ENCODE measurements around the gene SCYL3. TPM values are rescaled to one million over a fixed set of nuclear protein-coding genes. Genes with fewer than 3 reads are reported as not detected.

The SCYL3 gene
- total RNA-seq, 2 experiments from 2014 or later, result 11.0 to 12.0 TPM

GRCh38 chr1:169844941-169845608 lies 48.6 kb downstream of the SCYL3 start:
- CTCF ChIA-PET, result interaction anchor here (0.7 kb wide), 1 partner anchor 126 kb away, joined by 3 read pairs; no protein-coding TSS in a partner anchor
- POLR2A ChIA-PET, result no interaction called here
- ATAC-seq (no peak), DNase-seq (no peak)
- Mint-ChIP-seq H3K4me1 (peaks cover 2% of the 10 kb centered on the region), H3K9me3 (ENCODE audit: low read depth) (peaks cover 15% of the 10 kb centered on the region), H3K27me3 (no peaks in the 10 kb centered on the region), H3K36me3 (ENCODE audit: low read depth) (peaks cover 83% of the 10 kb centered on the region), H3K4me3 (no peak overlapping the region), H3K27ac (no peak overlapping the region)
- intact Hi-C loops (cut with DNase I, micrococcal nuclease), result no loop called here

GRCh38 chr1:169838942-169839341 lies 54.8 kb downstream of the SCYL3 start:
- no peak overlapping the region for H3K4me3 Mint-ChIP-seq
- DNase-seq (no peak), ATAC-seq (no peak)
- CTCF ChIA-PET, result no interaction called here
- POLR2A ChIA-PET, result no interaction called here
- H3K9me3 Mint-ChIP-seq (ENCODE audit: low read depth), result peaks cover 21% of the 10 kb centered on the region
- intact Hi-C loops (cut with DNase I, micrococcal nuclease), result no loop called here
- H3K27me3 Mint-ChIP-seq, result no peaks in the 10 kb centered on the region
- no peaks in the 10 kb centered on the region for H3K4me1 Mint-ChIP-seq
- H3K36me3 Mint-ChIP-seq (ENCODE audit: low read depth), result peaks cover 67% of the 10 kb centered on the region
- H3K27ac Mint-ChIP-seq, result no peak overlapping the region

- Mint-ChIP-seq H3K27ac (no peak overlapping the region), H3K27me3 (no peaks in the 10 kb centered on the region), H3K4me3 (no peak overlapping the region), H3K4me1 (no peaks in the 10 kb centered on the region), H3K36me3 (ENCODE audit: low read depth) (peaks cover 59% of the 10 kb centered on the region), H3K9me3 (ENCODE audit: low read depth) (peaks cover 19% of the 10 kb centered on the region)
- CTCF ChIA-PET, result interaction anchor here (1.0 kb wide), 1 partner anchor 50 kb away, joined by 4 read pairs; no protein-coding TSS in a partner anchor
- intact Hi-C loops (cut with DNase I, micrococcal nuclease), result no loop called here
- POLR2A ChIA-PET, result interaction anchor here (0.6 kb wide), 1 partner anchor 285 kb away, joined by 3 read pairs; no protein-coding TSS in a partner anchor
- ATAC-seq, result no peak
- DNase-seq, result no peak
Observed at GRCh38 chr1:169836198-169836597, 57.5 kb downstream of the SCYL3 start.

GRCh38 chr1:169835647-169836046 lies 58.0 kb downstream of the SCYL3 start:
- Mint-ChIP-seq H3K27ac (no peak overlapping the region), H3K36me3 (ENCODE audit: low read depth) (peaks cover 57% of the 10 kb centered on the region), H3K27me3 (no peaks in the 10 kb centered on the region), H3K9me3 (ENCODE audit: low read depth) (peaks cover 14% of the 10 kb centered on the region), H3K4me3 (no peak overlapping the region), H3K4me1 (no peaks in the 10 kb centered on the region)
- POLR2A ChIA-PET, result interaction anchor here (0.6 kb wide), 2 partner anchors 285 to 328 kb away, joined by 3 to 5 read pairs; no protein-coding TSS in a partner anchor
- intact Hi-C loops (cut with DNase I, micrococcal nuclease), result no loop called here
- CTCF ChIA-PET, result no interaction called here
- no peak for ATAC-seq
- DNase-seq, result no peak

- intact Hi-C loops (cut with DNase I, micrococcal nuclease), result no loop called here
- ChIA-PET POLR2A (no interaction called here), CTCF (no interaction called here)
- Mint-ChIP-seq H3K36me3 (ENCODE audit: low read depth) (peaks cover 52% of the 10 kb centered on the region), H3K9me3 (ENCODE audit: low read depth) (peaks cover 9% of the 10 kb centered on the region), H3K4me3 (no peak overlapping the region), H3K4me1 (no peaks in the 10 kb centered on the region), H3K27ac (no peak overlapping the region), H3K27me3 (no peaks in the 10 kb centered on the region)
- ATAC-seq (no peak), DNase-seq (no peak)
Observed at GRCh38 chr1:169834869-169835268, 58.8 kb downstream of the SCYL3 start.

- ChIA-PET CTCF (no interaction called here), POLR2A (no interaction called here)
- H3K27ac Mint-ChIP-seq, result no peak overlapping the region
- ATAC-seq (no peak), DNase-seq (no peak)
- H3K4me3 Mint-ChIP-seq, result no peak overlapping the region
- no peaks in the 10 kb centered on the region for H3K27me3 Mint-ChIP-seq
- H3K4me1 Mint-ChIP-seq, result no peaks in the 10 kb centered on the region
- no peaks in the 10 kb centered on the region for H3K9me3 Mint-ChIP-seq (ENCODE audit: low read depth)
- intact Hi-C loops (cut with DNase I, micrococcal nuclease), result no loop called here
- peaks cover 43% of the 10 kb centered on the region for H3K36me3 Mint-ChIP-seq (ENCODE audit: low read depth)
Observed at GRCh38 chr1:169833179-169833901, 60.4 kb downstream of the SCYL3 start.

- Mint-ChIP-seq H3K4me3 (no peak overlapping the region), H3K36me3 (ENCODE audit: low read depth) (peaks cover 36% of the 10 kb centered on the region), H3K27me3 (no peaks in the 10 kb centered on the region), H3K27ac (no peak overlapping the region), H3K4me1 (no peaks in the 10 kb centered on the region), H3K9me3 (ENCODE audit: low read depth) (no peaks in the 10 kb centered on the region)
- POLR2A ChIA-PET, result no interaction called here
- CTCF ChIA-PET, result no interaction called here
- intact Hi-C loops (cut with DNase I, micrococcal nuclease), result no loop called here
- no peak for ATAC-seq
- no peak for DNase-seq
Observed at GRCh38 chr1:169829671-169830070, 64.0 kb downstream of the SCYL3 start.

- ATAC-seq (no peak), DNase-seq (no peak)
- intact Hi-C loops (cut with DNase I, micrococcal nuclease), result no loop called here
- no peaks in the 10 kb centered on the region for H3K4me1 Mint-ChIP-seq
- H3K9me3 Mint-ChIP-seq (ENCODE audit: low read depth), result no peaks in the 10 kb centered on the region
- ChIA-PET POLR2A (no interaction called here), CTCF (no interaction called here)
- H3K27me3 Mint-ChIP-seq, result no peaks in the 10 kb centered on the region
- peaks cover 28% of the 10 kb centered on the region for H3K36me3 Mint-ChIP-seq (ENCODE audit: low read depth)
- H3K4me3 Mint-ChIP-seq, result no peak overlapping the region
- no peak overlapping the region for H3K27ac Mint-ChIP-seq
Observed at GRCh38 chr1:169824153-169824552, 69.5 kb downstream of the SCYL3 start.

GRCh38 chr1:169821500-169821899 lies 72.2 kb downstream of the SCYL3 start:
- Mint-ChIP-seq H3K4me1 (no peaks in the 10 kb centered on the region), H3K27me3 (no peaks in the 10 kb centered on the region), H3K4me3 (no peak overlapping the region), H3K9me3 (ENCODE audit: low read depth) (no peaks in the 10 kb centered on the region), H3K27ac (no peak overlapping the region), H3K36me3 (ENCODE audit: low read depth) (peaks cover 27% of the 10 kb centered on the region)
- POLR2A ChIA-PET, result no interaction called here
- intact Hi-C loops (cut with DNase I, micrococcal nuclease), result no loop called here
- ATAC-seq, result no peak
- CTCF ChIA-PET, result no interaction called here
- DNase-seq, result no peak

GRCh38 chr1:169816617-169817016 lies 77.1 kb downstream of the SCYL3 start:
- CTCF ChIA-PET, result no interaction called here
- Mint-ChIP-seq H3K9me3 (ENCODE audit: low read depth) (no peaks in the 10 kb centered on the region), H3K36me3 (ENCODE audit: low read depth) (peaks cover 33% of the 10 kb centered on the region), H3K4me3 (no peak overlapping the region), H3K27ac (no peak overlapping the region), H3K27me3 (no peaks in the 10 kb centered on the region), H3K4me1 (no peaks in the 10 kb centered on the region)
- intact Hi-C loops (cut with DNase I, micrococcal nuclease), result loop anchor here in 1 of 2 experiments (10.0 kb wide), 1 partner anchor 58 kb away; no protein-coding TSS in a partner anchor
- POLR2A ChIA-PET, result no interaction called here
- no peak for DNase-seq
- ATAC-seq, result no peak

- ChIA-PET POLR2A (no interaction called here), CTCF (no interaction called here)
- intact Hi-C loops (cut with DNase I, micrococcal nuclease), result loop anchor here in 1 of 2 experiments (10.0 kb wide), 1 partner anchor 61 kb away; no protein-coding TSS in a partner anchor
- no peak for DNase-seq
- ATAC-seq, result no peak
- no peaks in the 10 kb centered on the region for H3K9me3 Mint-ChIP-seq (ENCODE audit: low read depth)
- H3K27me3 Mint-ChIP-seq, result no peaks in the 10 kb centered on the region
- no peak overlapping the region for H3K27ac Mint-ChIP-seq
- peaks cover 36% of the 10 kb centered on the region for H3K36me3 Mint-ChIP-seq (ENCODE audit: low read depth)
- no peaks in the 10 kb centered on the region for H3K4me1 Mint-ChIP-seq
- no peak overlapping the region for H3K4me3 Mint-ChIP-seq
Observed at GRCh38 chr1:169814265-169814664, 79.4 kb downstream of the SCYL3 start.

GRCh38 chr1:169812131-169812530 lies 81.6 kb downstream of the SCYL3 start:
- H3K4me3 Mint-ChIP-seq, result no peak overlapping the region
- no peaks in the 10 kb centered on the region for H3K27me3 Mint-ChIP-seq
- H3K4me1 Mint-ChIP-seq, result no peaks in the 10 kb centered on the region
- ChIA-PET CTCF (no interaction called here), POLR2A (no interaction called here)
- intact Hi-C loops (cut with DNase I, micrococcal nuclease), result loop anchor here in 1 of 2 experiments (10.0 kb wide), 1 partner anchor 63 kb away; no protein-coding TSS in a partner anchor
- DNase-seq (no peak), ATAC-seq (no peak)
- H3K36me3 Mint-ChIP-seq (ENCODE audit: low read depth), result peaks cover 41% of the 10 kb centered on the region
- no peak overlapping the region for H3K27ac Mint-ChIP-seq
- no peaks in the 10 kb centered on the region for H3K9me3 Mint-ChIP-seq (ENCODE audit: low read depth)
